H1 (cell line): Measurements from ENCODE around the gene SH3PXD2A. TPM values are rescaled to one million over a fixed set of nuclear protein-coding genes. Genes with fewer than 3 reads are reported as not detected.

ENCODE experiments used
- CTCF ChIA-PET: fragments of 300-600 bp; sonication (Branson Sonifier 250); formaldehyde crosslinking; loops from one replicate; lab custom pipeline; 2021; ENCODE audit not compliant: partially characterized antibody; lab: Charles Lee
- POLR2A ChIA-PET: fragments of 300-600 bp; sonication (Branson Sonifier 250); formaldehyde crosslinking; loops from one replicate; lab custom pipeline; 2021; ENCODE audit warnings: inconsistent platforms; ENCODE audit not compliant: partially characterized antibody; lab: Charles Lee
- DNase-seq, 2 experiments: peaks; one replicate each; pipeline versions ENCODE4 v3.0.0 to v3.0.0-alpha.2; 2010 to 2022; ENCODE audit warnings: low spot score in 2 of 2, low read depth in 1 of 2, mixed read lengths in 1 of 2
- FAIRE-seq: peaks from 2 replicates; lab custom pipeline; 2011; peaks lifted over from hg19 to GRCh38; lab: Jason Lieb, UNC
- H2AFZ ChIP-seq: 2 replicates; pipeline ENCODE4 v1.8.1; 2012; ENCODE audit warnings: low read length, inconsistent platforms
- H2AK5ac ChIP-seq: 2 replicates; pipeline ENCODE4 v1.6.1; 2013; ENCODE audit warnings: low read depth, low read length
- H2BK120ac ChIP-seq: replicated peaks from 2 replicates; pipeline ENCODE3; 2013; ENCODE audit warnings: low read depth, low read length, inconsistent platforms
- H2BK12ac ChIP-seq: 2 replicates; pipeline ENCODE4 v1.6.1; 2013; ENCODE audit warnings: low read depth, low read length
- H2BK15ac ChIP-seq: 2 replicates; pipeline ENCODE4 v1.6.1; 2013; ENCODE audit warnings: low read length
- H2BK20ac ChIP-seq: 2 replicates; pipeline ENCODE4 v1.6.1; 2013; ENCODE audit warnings: low read length
- H2BK5ac ChIP-seq: 2 replicates; pipeline ENCODE4 v1.6.1; 2013; ENCODE audit warnings: low read depth, low read length
- H3K14ac ChIP-seq: 2 replicates; pipeline ENCODE4 v1.6.1; 2013; ENCODE audit warnings: inconsistent platforms; ENCODE audit not compliant: insufficient read length
- H3K18ac ChIP-seq: 2 replicates; pipeline ENCODE4 v1.6.1; 2013; ENCODE audit warnings: low read length; ENCODE audit errors: extremely low read depth
- H3K23ac ChIP-seq: 2 replicates; pipeline ENCODE4 v1.6.1; 2013; ENCODE audit warnings: inconsistent platforms; ENCODE audit not compliant: insufficient read length
- H3K23me2 ChIP-seq: 2 replicates; pipeline ENCODE4 v1.6.1; 2013; ENCODE audit warnings: low read depth, low read length
- H3K27ac ChIP-seq: 2 replicates; pipeline ENCODE4 v1.6.1; 2011; ENCODE audit warnings: low read depth, low read length, inconsistent platforms
- H3K27me3 ChIP-seq, 4 experiments: replicated peaks in 1 of 4; 1 replicate in 1 of 4; 2 replicates in 3 of 4; pipeline versions ENCODE4 v1.6.1 to v1.8.1; 2011 to 2013; ENCODE audit warnings: low read length in 3 of 4, mild to moderate bottlenecking in 3 of 4, inconsistent platforms in 2 of 4, mixed read lengths in 2 of 4, moderate library complexity in 1 of 4; ENCODE audit not compliant: control insufficient read depth in 3 of 4, insufficient read depth in 3 of 4; ENCODE audit errors: extremely low read depth in 1 of 4
- H3K36me3 ChIP-seq, 4 experiments: 2 replicates each; pipeline versions ENCODE4 v1.6.1 to v1.8.1; 2011 to 2013; ENCODE audit warnings: mild to moderate bottlenecking in 4 of 4, low read length in 3 of 4, moderate library complexity in 2 of 4, control low read depth in 1 of 4, inconsistent platforms in 1 of 4; ENCODE audit not compliant: insufficient read depth in 4 of 4, control insufficient read depth in 2 of 4
- H3K4ac ChIP-seq: replicated peaks from 2 replicates; pipeline ENCODE3; 2013; ENCODE audit warnings: low read length, low read depth, mixed read lengths, inconsistent platforms; ENCODE audit not compliant: insufficient read length
- H3K4me1 ChIP-seq, 4 experiments: replicated peaks in 1 of 4; 1 replicate in 1 of 4; 2 replicates in 3 of 4; pipeline versions ENCODE4 v1.6.1 to v1.8.1; 2011 to 2013; ENCODE audit warnings: low read length in 3 of 4, inconsistent platforms in 2 of 4, mixed read lengths in 1 of 4; ENCODE audit not compliant: insufficient read depth in 4 of 4, control insufficient read depth in 3 of 4
- H3K4me2 ChIP-seq, 2 experiments: 2 replicates each; pipeline versions ENCODE4 v1.6.1 to v1.8.1; 2011 to 2013; ENCODE audit warnings: low read depth in 2 of 2, low read length in 2 of 2, control low read depth in 1 of 2, inconsistent platforms in 1 of 2, mild to moderate bottlenecking in 1 of 2; ENCODE audit not compliant: insufficient read depth in 1 of 2
- H3K4me3 ChIP-seq, 4 experiments: fragments of 200-600, 300-600 bp in 1 of 4; sonication (generic), shearing (Covaris generic), sonication (Bioruptor Twin) in 1 of 4; 2 replicates each; pipeline versions ENCODE4 v1.5.1 to v1.8.1; 2011 to 2016; ENCODE audit warnings: low read length in 4 of 4, low read depth in 3 of 4, control low read depth in 2 of 4, inconsistent platforms in 2 of 4, mild to moderate bottlenecking in 2 of 4, mixed read lengths in 1 of 4, moderate library complexity in 1 of 4; ENCODE audit not compliant: insufficient read depth in 2 of 4; ENCODE audit errors: extremely low read depth in 1 of 4
- H3K56ac ChIP-seq: replicated peaks from 2 replicates; pipeline ENCODE3; 2013; ENCODE audit warnings: low read depth, mild to moderate bottlenecking, mixed read lengths, low read length, inconsistent platforms; ENCODE audit not compliant: insufficient read length
- H3K79me1 ChIP-seq: 2 replicates; pipeline ENCODE4 v1.6.1; 2013; ENCODE audit warnings: low read depth, low read length, control low read depth
- H3K79me2 ChIP-seq, 2 experiments: 2 replicates each; pipeline versions ENCODE4 v1.6.1 to v1.8.1; 2012 to 2013; ENCODE audit warnings: low read length in 2 of 2, mild to moderate bottlenecking in 2 of 2, inconsistent platforms in 1 of 2; ENCODE audit not compliant: insufficient read depth in 2 of 2, control insufficient read depth in 1 of 2
- H3K9ac ChIP-seq, 4 experiments: replicated peaks in 1 of 4; 1 replicate in 1 of 4; 2 replicates in 3 of 4; pipeline versions ENCODE4 v1.6.1 to v1.8.1; 2011 to 2013; ENCODE audit warnings: low read depth in 3 of 4, low read length in 3 of 4, control low read depth in 2 of 4, mild to moderate bottlenecking in 2 of 4, moderate library complexity in 2 of 4, inconsistent platforms in 1 of 4; ENCODE audit errors: extremely low read depth in 1 of 4
- H3K9me3 ChIP-seq, 2 experiments: 2 replicates each; pipeline versions ENCODE4 v1.6.1 to v1.8.1; 2012 to 2013; ENCODE audit warnings: mild to moderate bottlenecking in 2 of 2, moderate library complexity in 2 of 2, control low read depth in 1 of 2, inconsistent platforms in 1 of 2, low read depth in 1 of 2, low read length in 1 of 2, mixed read lengths in 1 of 2; ENCODE audit not compliant: insufficient read depth in 2 of 2
- H4K20me1 ChIP-seq, 2 experiments: replicated peaks in 1 of 2; 2 replicates each; pipeline versions ENCODE3 to v1.8.1; 2011 to 2013; ENCODE audit warnings: inconsistent platforms in 2 of 2, low read length in 2 of 2, mild to moderate bottlenecking in 1 of 2; ENCODE audit not compliant: insufficient read depth in 2 of 2, control insufficient read depth in 1 of 2
- H4K5ac ChIP-seq: 2 replicates; pipeline ENCODE4 v1.6.1; 2013; ENCODE audit warnings: low read length, low read depth, mixed read lengths, inconsistent platforms; ENCODE audit not compliant: insufficient read length
- H4K8ac ChIP-seq: 2 replicates; pipeline ENCODE4 v1.8.0; 2013; ENCODE audit warnings: mild to moderate bottlenecking, moderate library complexity, low read length, inconsistent platforms; ENCODE audit not compliant: insufficient read depth; ENCODE audit errors: extremely low read depth
- H4K91ac ChIP-seq: replicated peaks from 2 replicates; pipeline ENCODE3; 2013; ENCODE audit warnings: low read length, mixed read lengths, inconsistent platforms; ENCODE audit not compliant: insufficient read length
- ATF2 ChIP-seq: IDR thresholded peaks from 2 replicates; pipeline ENCODE4 v1.6.1; 2012; ENCODE audit warnings: low read length, inconsistent platforms
- CREB1 ChIP-seq: IDR thresholded peaks from 2 replicates; pipeline ENCODE4 v1.6.1; 2012; ENCODE audit warnings: inconsistent platforms
- CTBP2 ChIP-seq: IDR thresholded peaks from 2 replicates; pipeline ENCODE4 v1.7.0; 2011; ENCODE audit warnings: borderline replicate concordance, mild to moderate bottlenecking, moderate library complexity, mixed read lengths, low read length; ENCODE audit not compliant: insufficient read depth, insufficient read length
- CTCF ChIP-seq, 3 experiments: IDR thresholded peaks; 1 replicate in 2 of 3; 2 replicates in 1 of 3; pipeline versions ENCODE4 v1.5.1 to v1.6.1; 2011; ENCODE audit warnings: low read length in 3 of 3, mild to moderate bottlenecking in 3 of 3, inconsistent platforms in 2 of 3, low read depth in 1 of 3, moderate library complexity in 1 of 3; ENCODE audit not compliant: insufficient read depth in 1 of 3; ENCODE audit errors: control extremely low read depth in 1 of 3
- GTF2F1 ChIP-seq: IDR thresholded peaks from 2 replicates; pipeline ENCODE4 v1.6.1; 2012; ENCODE audit warnings: low read depth, low read length, improper control_type of control experiment, borderline replicate concordance
- MAX ChIP-seq: IDR thresholded peaks from 2 replicates; pipeline ENCODE4 v1.6.1; 2012; ENCODE audit warnings: inconsistent platforms
- POLR2AphosphoS5 ChIP-seq: IDR thresholded peaks from 2 replicates; pipeline ENCODE4 v1.6.1; 2011; ENCODE audit warnings: low read depth, low read length
- RBBP5 ChIP-seq: IDR thresholded peaks from 2 replicates; pipeline ENCODE4 v1.7.1; 2012; ENCODE audit warnings: low read depth, mild to moderate bottlenecking, inconsistent platforms, low read length, moderate library complexity, borderline replicate concordance
- SIX5 ChIP-seq: IDR thresholded peaks from 2 replicates; pipeline ENCODE4 v1.6.1; 2011; ENCODE audit warnings: mild to moderate bottlenecking, low read depth, low read length
- TCF12 ChIP-seq: IDR thresholded peaks from 2 replicates; pipeline ENCODE4 v1.6.1; 2011; ENCODE audit warnings: low read depth, mild to moderate bottlenecking, low read length
- WGBS, 2 experiments: shearing (Covaris generic) in 1 of 2; methylation state at CpG; one replicate each; pipeline versions ENCODE4 v1.1.6 to v1.1.7; 2013 to 2015; ENCODE audit warnings: low lambda C conversion rate in 2 of 2, mixed read lengths in 2 of 2, inconsistent platforms in 1 of 2, low coverage in 1 of 2, missing lambda C conversion rate in 1 of 2; ENCODE audit not compliant: insufficient replicate concordance in 2 of 2, insufficient coverage in 1 of 2, insufficient read length in 1 of 2; ENCODE audit errors: extremely low coverage in 1 of 2, missing lambda C conversion rate in 1 of 2; 5-methylcytosine and 5-hydroxymethylcytosine counted together
- polyA plus RNA-seq, 7 experiments: library from polyadenylated mRNA; depleted of rRNA in 3 of 7; stranded (reverse) in 5 of 7; unstranded in 2 of 7; fragments of >200 nt in 5 of 7; fragments of 200-250 nt in 2 of 7; gene quantifications; 1 replicate in 5 of 7; 2 replicates in 1 of 7; 4 replicates in 1 of 7; pipeline versions ENCODE4 v1.2.1 to v1.2.3, GENCODE V29; 2011 to 2013; ENCODE audit warnings: missing spikeins in 2 of 7, mixed read lengths in 2 of 7
- total RNA-seq: library from RNA; stranded (reverse); fragmentation: NEBNext Ultra II Directional; extraction: Animal tissue kit (Norgen Biotek cat#: 25700); gene quantifications from 2 replicates; pipeline ENCODE4 v1.2.1, GENCODE V29; 2021

SH3PXD2A gene
- total and polyA plus RNA-seq, 2 of the 8 experiments (the other 6 are each of a cell fraction or from before 2014, with no cell fraction given), result 5.4 to 16.3 TPM

- Histone ChIP-seq H3K23me2 (no peaks in the 10 kb centered on the region; the same call in 1 of the 2 replicates), H3K79me2 (no peaks in the 10 kb centered on the region), H2BK12ac (no peak overlapping the region), H2BK5ac (no peak overlapping the region), H3K9ac (no peak overlapping the region), H3K14ac (no peak overlapping the region), H4K5ac (no peak overlapping the region), H3K79me1 (no peaks in the 10 kb centered on the region), H3K4me1 (no peaks in the 10 kb centered on the region; a peak in 1 of 7 replicates), H4K20me1 (peaks cover 0 to 2% of the 10 kb centered on the region in 2 experiments), H4K91ac (no peak overlapping the region), H3K18ac (no peak overlapping the region), H3K9me3 (no peaks in the 10 kb centered on the region; a peak in 1 of 4 replicates), H3K4me3 (no peak overlapping the region), H3K27ac (no peak overlapping the region), H2BK120ac (no peak overlapping the region), H3K23ac (no peak overlapping the region), H2BK20ac (no peak overlapping the region), H2AK5ac (no peak overlapping the region), H3K27me3 (no peaks in the 10 kb centered on the region; a peak in 2 of 7 replicates), H3K4ac (no peak overlapping the region), H4K8ac (no peak overlapping the region), H3K56ac (no peak overlapping the region), H3K4me2 (no peak overlapping the region), H3K36me3 (no peaks in the 10 kb centered on the region), H2AFZ (no peak overlapping the region), H2BK15ac (no peak overlapping the region)
- 92% methylated on average over 4 of the region's 4 CpGs; no CpG with 5 or more reads in 1 of the 2 experiments for WGBS, 2 experiments
- DNase-seq (no peak), FAIRE-seq (no peak)
- ChIA-PET POLR2A (no interaction called here), CTCF (interaction anchor here (0.6 to 8.0 kb wide), 7 partner anchors 15 to 69 kb away, joined by 3 to 134 read pairs (median 5); partner anchors contain the start of gene NEURL1)
- TF ChIP-seq CREB1 (no peak), CTCF (IDR thresholded peaks at IDR 0.05; ENCODE audit: control extremely low read depth in 1 of 3, insufficient read depth in 1 of 3, low read depth in 1 of 3, low read length in 3 of 3) (no peak), SIX5 (no peak), MAX (no peak), ATF2 (no peak), POLR2AphosphoS5 (no peak), TCF12 (no peak), CTBP2 (no peak), RBBP5 (no peak), GTF2F1 (no peak)
Measured at GRCh38 chr10:103562383-103562782, 293.0 kb downstream of the SH3PXD2A start.
